HL-60/S4 treated with phorbol 12-myristate 13-acetate at 8.2 ng/mL for 4 days and 3 days (cell line): ENCODE measurements around the gene UBASH3B.

ENCODE experiments used
- in situ Hi-C: fragments of 300-500 bp; cut with MboI; formaldehyde crosslinking; loops from 2 replicates; pipeline ENCODE4 v1.15.0; 2022; ENCODE audit warnings: low sequenced_read_pairs

UBASH3B gene

GRCh38 chr11:122703541-122704272 lies 48.2 kb downstream of the UBASH3B start:
- in situ Hi-C loops, result no loop called here

GRCh38 chr11:122705396-122705795 lies 49.9 kb downstream of the UBASH3B start:
- in situ Hi-C loops, result no loop called here

- in situ Hi-C loops, result no loop called here
These were observed 51.0 kb downstream of the UBASH3B start for GRCh38 chr11:122706291-122707088.

DNA sequence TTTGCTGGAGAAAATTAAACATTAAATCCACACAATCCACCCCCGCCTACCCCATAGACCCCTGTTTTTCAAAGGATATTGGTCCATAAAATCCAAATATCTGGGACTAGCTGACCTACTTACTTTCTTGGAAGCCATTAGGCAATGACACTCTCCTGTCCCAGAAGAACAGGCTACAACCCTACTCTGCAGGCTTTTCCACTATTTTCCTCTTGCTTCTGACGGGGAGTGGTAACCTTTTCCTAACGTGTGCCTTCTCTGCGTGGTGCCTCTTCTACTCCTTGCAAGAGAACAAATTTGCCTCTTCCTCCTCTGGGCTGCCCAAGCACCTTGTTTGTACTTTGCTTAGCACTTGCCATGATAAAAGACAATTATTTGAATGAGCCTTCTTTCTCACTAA lies 51.6 kb downstream of the UBASH3B start:
- in situ Hi-C loops, result no loop called here

- in situ Hi-C loops, result no loop called here
These were observed 52.4 kb downstream of the UBASH3B start for GRCh38 chr11:122707901-122708300.

- in situ Hi-C loops, result no loop called here
These were observed 53.7 kb downstream of the UBASH3B start for GRCh38 chr11:122709039-122709760.

- in situ Hi-C loops, result no loop called here
These were observed 55.8 kb downstream of the UBASH3B start for GRCh38 chr11:122711362-122711761.

DNA sequence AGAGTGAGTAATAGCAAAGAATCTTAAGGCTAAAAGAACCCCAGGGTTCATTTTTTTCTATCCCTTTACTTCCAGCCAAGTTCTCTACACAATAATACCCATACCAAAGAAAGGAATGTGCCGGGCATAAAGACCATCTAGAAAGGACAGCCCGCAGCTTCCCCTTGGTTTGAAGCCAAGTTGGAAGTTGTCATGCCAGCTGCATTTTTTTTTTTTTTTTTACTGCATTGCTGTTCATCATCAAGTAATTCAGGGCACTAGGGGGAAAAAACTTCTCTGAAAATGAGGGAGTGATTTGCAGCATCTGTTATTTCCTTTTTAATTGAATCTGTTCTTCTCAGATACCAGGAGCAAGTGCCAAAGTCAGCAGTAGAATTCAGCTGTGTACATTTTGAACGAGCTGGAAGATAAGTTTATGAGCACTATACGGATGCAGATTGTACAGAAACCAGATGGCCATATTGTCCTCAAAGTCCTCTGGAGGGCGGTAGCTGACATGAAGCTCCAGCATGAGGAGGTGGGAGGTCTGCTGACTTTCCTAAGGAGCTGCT lies 56.4 kb downstream of the UBASH3B start:
- in situ Hi-C loops, result no loop called here

- in situ Hi-C loops, result no loop called here
These were observed 58.5 kb downstream of the UBASH3B start for GRCh38 chr11:122714004-122714403.

GRCh38 chr11:122714484-122714883 lies 59.0 kb downstream of the UBASH3B start:
- in situ Hi-C loops, result no loop called here

DNA sequence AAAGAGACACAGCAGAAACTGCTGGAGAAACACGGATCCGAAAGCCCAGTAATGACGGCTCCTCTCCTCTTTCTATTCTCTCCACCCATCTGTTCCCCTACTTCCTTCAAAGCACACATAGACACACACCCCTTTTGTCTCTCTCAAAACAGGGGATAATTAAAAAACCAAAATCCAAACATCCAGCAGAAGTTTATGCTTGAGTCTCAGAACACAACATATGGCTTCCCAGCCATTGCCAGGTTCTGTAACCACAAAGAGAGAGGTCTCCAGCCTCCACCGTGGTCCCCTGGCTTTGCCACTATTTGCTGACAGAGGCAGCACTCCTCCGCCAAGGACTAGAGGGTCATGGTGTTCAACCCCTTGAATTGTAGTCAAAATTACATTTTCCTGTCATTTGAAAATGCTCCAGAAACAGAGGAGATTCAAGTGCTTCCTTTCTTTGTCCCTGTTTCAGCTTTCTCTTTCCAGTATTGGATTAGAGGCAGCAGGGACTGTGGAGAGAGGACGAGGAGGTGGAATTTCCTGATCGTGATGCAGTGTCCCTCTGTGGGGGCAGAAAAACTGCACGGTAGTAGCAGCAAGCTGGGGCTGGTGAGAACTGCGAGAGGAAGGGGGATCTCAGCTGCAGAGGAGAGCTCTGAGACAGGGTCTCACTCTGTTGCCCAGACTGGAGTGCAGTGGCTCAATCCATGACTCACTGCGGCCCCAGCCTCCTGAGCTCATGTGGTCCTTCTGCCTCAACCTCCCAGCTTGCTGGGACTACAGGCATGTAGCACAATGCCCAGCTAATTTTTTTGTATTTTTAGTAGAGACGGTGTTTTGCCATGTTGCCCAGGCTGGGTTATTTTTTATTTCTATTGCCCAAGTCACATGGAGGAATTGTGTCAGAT lies 60.3 kb downstream of the UBASH3B start:
- in situ Hi-C loops, result no loop called here

DNA sequence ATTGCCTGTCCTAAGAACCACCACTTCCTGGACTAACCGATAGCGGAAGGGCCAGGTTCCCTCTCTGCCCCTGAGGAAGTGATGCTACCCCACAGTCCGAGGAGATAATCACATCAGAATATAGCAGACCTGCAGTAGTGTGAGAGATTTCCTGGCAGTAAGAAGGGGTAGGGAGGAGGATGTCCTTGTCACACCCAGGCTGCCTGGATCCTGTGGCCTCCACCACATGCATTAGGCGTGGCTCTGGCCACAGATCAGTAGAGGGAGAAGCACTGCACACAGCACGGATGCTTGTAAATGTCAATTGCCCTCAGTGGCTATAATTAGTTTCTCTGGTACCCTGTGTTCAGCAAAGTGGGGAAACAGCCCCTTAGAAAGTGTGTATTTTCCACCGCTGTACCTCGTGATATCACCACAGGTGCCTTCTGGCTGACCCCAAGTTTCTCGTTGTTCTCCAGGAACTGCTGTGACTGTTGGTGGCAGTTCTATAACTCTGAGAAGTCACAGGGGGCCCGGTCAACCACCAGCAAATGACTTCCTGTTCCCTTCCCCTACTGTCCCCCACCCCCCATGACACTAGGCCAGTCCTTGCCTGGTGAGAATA lies 61.8 kb downstream of the UBASH3B start:
- in situ Hi-C loops, result no loop called here

DNA sequence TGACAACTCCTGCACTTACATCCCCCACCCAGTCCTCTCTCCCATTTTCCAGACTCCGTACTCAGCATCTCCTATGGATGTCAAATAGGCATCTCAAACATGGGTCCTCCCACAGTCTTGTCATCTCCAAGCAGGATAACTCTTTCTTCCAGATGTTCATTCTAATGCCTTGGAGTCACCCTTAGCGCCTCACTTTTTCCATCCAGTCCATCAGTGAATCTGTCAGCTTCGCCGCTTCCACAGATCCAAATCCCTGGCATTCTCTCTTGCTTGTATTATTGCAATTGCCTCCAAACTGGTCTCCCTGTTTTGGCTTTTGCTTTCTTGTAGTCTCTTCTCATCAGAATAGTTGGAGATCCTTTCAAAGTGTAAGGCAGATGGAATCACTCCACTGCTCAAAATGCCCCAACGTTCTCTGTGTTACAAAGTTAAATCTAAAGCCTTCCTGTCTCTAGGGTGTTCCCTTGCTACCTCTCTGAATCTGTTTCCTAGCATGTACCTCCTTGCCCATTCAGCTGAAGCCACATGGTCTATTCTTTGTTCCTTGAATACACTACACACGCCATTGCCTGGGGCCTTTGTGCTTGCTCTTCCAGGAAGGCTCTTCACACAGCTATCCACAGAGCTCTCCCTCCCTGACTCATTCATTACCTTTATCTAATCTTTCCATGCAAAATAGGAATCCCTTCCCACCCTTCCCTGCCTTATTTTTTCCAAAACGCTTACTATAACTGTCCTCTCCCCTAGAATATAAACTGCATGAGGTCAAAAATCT lies 64.8 kb downstream of the UBASH3B start:
- in situ Hi-C loops, result no loop called here

- in situ Hi-C loops, result no loop called here
These were observed 65.9 kb downstream of the UBASH3B start for GRCh38 chr11:122721201-122721963.

DNA sequence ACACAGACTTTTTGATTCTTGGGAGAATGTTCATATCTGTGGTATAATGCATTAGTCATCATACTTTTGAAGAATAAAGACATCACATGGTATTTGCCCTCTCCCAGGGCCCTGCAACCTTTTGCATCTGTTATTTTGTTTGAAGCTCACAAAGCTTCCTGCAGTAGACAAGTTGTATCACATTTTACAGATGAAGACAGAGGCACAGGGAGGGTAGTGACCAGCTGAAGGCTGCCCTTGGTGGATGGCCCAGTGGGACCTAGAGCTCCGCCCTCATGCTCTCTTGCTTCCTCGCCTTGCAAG lies 66.4 kb downstream of the UBASH3B start:
- in situ Hi-C loops, result no loop called here

- in situ Hi-C loops, result no loop called here
These were observed 67.6 kb downstream of the UBASH3B start for GRCh38 chr11:122723106-122723505.

DNA sequence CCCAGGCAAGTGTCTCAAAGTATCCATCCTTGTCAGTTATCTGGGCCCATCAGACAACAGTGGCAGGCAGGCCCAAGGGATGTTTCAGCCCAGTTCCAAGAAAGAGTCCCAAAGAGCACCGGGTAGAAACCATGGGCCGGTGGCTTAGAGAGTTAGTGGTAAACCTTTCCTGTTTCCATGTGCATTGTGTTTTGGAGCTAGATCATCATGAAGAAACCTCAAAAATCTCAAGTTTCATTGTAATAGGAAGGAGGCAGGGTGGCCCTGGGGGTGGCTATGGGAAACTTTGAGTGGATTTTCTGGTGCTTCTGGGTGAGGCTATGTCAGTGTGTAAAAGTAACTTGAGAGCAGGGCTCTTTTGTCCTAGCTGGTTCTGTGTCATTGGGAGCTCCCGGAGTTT lies 68.1 kb downstream of the UBASH3B start:
- in situ Hi-C loops, result no loop called here

DNA sequence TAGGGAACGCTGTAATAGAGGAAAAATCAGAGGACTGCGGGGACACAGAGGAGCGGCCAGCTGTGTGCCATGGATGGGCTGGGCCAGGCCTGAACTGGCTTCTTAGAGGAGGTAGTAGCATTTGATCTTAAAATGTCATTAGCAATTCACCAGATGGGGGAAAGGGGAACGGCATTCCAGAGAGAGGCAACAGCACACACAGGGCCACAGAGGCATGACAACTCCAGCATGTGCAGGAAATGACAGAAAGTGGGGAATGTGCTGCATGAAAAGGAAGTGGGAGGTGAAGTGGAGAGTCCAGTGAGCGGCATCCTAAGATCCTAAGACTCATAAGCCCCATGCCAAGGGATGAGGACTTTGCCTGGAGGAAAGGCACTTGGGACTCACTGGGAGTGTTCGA lies 69.0 kb downstream of the UBASH3B start:
- in situ Hi-C loops, result no loop called here

DNA sequence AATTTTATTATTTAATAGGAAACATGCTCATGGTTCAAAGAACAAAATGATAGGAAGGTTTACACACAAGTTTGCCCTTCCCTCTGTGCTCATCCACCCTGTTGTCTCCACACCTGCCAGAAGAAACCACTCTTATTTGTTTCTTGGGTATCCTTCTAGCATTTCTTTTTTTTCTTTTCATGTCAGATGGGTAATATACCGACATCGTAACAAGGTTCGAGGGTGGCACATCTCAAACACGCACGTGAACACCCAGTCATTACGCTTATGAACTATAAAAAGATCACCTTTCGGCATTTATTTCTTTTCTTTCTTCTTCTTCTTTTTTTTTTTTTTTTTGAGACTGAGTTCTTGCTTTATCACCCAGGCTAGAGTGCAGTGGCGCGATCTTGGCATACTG lies 70.5 kb downstream of the UBASH3B start:
- in situ Hi-C loops, result no loop called here
